H9 (cell line): Measurements from ENCODE around the gene ALOX5. TPM values are rescaled to one million over a fixed set of nuclear protein-coding genes. Genes with fewer than 3 reads are reported as not detected.
"Not testable (repeated sequence)": the region's sequence is repeated elsewhere in the genome, so short reads cannot be mapped to it uniquely, and the experiment has no call there.

Source experiments
- DNase-seq: peaks from one replicate; pipeline ENCODE4 v3.0.0-alpha.2; 2017
- H2AFZ ChIP-seq: one replicate; pipeline ENCODE4 v1.6.1; 2013; ENCODE audit warnings: mild to moderate bottlenecking, low read length, control low read depth, moderate library complexity
- H2AK5ac ChIP-seq: 2 replicates; pipeline ENCODE4 v1.6.1; 2013; ENCODE audit warnings: low read length, control low read depth, mixed read lengths; ENCODE audit not compliant: insufficient read length
- H2BK120ac ChIP-seq: one replicate; pipeline ENCODE4 v1.6.1; 2013; ENCODE audit warnings: low read depth, mild to moderate bottlenecking, low read length, control low read depth, inconsistent platforms; ENCODE audit not compliant: poor library complexity, severe bottlenecking
- H2BK12ac ChIP-seq: 2 replicates; pipeline ENCODE4 v1.6.1; 2013; ENCODE audit warnings: low read length, control low read depth, mixed read lengths, low read depth; ENCODE audit not compliant: insufficient read length
- H2BK15ac ChIP-seq: 2 replicates; pipeline ENCODE4 v1.6.1; 2013; ENCODE audit warnings: low read depth, low read length, control low read depth
- H2BK20ac ChIP-seq: one replicate; pipeline ENCODE4 v1.6.1; 2013; ENCODE audit warnings: low read depth, mild to moderate bottlenecking, low read length, control low read depth, inconsistent platforms; ENCODE audit not compliant: poor library complexity, severe bottlenecking
- H2BK5ac ChIP-seq: 2 replicates; pipeline ENCODE4 v1.6.1; 2013; ENCODE audit warnings: low read length, control low read depth, mixed read lengths; ENCODE audit not compliant: insufficient read length
- H3K14ac ChIP-seq: 2 replicates; pipeline ENCODE4 v1.6.1; 2013; ENCODE audit warnings: low read length, control low read depth; ENCODE audit not compliant: insufficient read depth
- H3K18ac ChIP-seq: 2 replicates; pipeline ENCODE4 v1.6.1; 2013; ENCODE audit warnings: low read depth, mild to moderate bottlenecking, mixed read lengths, low read length, control low read depth; ENCODE audit not compliant: insufficient read length
- H3K23ac ChIP-seq: 2 replicates; pipeline ENCODE4 v1.6.1; 2013; ENCODE audit warnings: low read length, control low read depth, mixed read lengths, low read depth; ENCODE audit not compliant: insufficient read length
- H3K23me2 ChIP-seq: 2 replicates; pipeline ENCODE4 v1.6.1; 2013; ENCODE audit warnings: low read depth, mild to moderate bottlenecking, mixed read lengths, low read length, control low read depth; ENCODE audit not compliant: insufficient read length, poor library complexity, severe bottlenecking
- H3K27ac ChIP-seq: 2 replicates; pipeline ENCODE4 v1.5.1; 2013; ENCODE audit warnings: low read length, control low read depth, mixed read lengths, low read depth; ENCODE audit not compliant: insufficient read length
- H3K27me3 ChIP-seq: 2 replicates; pipeline ENCODE4 v1.6.1; 2013; ENCODE audit warnings: low read length, control low read depth, inconsistent platforms; ENCODE audit not compliant: insufficient read depth
- H3K4ac ChIP-seq: 2 replicates; pipeline ENCODE4 v1.6.1; 2013; ENCODE audit warnings: low read depth, mild to moderate bottlenecking, control low read depth, inconsistent platforms, low read length, moderate library complexity
- H3K4me1 ChIP-seq: 2 replicates; pipeline ENCODE4 v1.6.1; 2013; ENCODE audit warnings: low read length, control low read depth, inconsistent platforms; ENCODE audit not compliant: insufficient read depth
- H3K4me2 ChIP-seq: 2 replicates; pipeline ENCODE4 v1.6.1; 2013; ENCODE audit warnings: low read length, control low read depth, mixed read lengths; ENCODE audit not compliant: insufficient read length, insufficient read depth
- H3K56ac ChIP-seq: 2 replicates; pipeline ENCODE4 v1.6.1; 2013; ENCODE audit warnings: low read depth, mild to moderate bottlenecking, mixed read lengths, low read length, control low read depth; ENCODE audit not compliant: insufficient read length
- H3K79me1 ChIP-seq: 2 replicates; pipeline ENCODE4 v1.6.1; 2013; ENCODE audit warnings: low read depth, mild to moderate bottlenecking, moderate library complexity, low read length, control low read depth, inconsistent platforms; ENCODE audit not compliant: insufficient read depth, poor library complexity, severe bottlenecking
- H3K79me2 ChIP-seq: 2 replicates; pipeline ENCODE4 v1.6.1; 2013; ENCODE audit warnings: low read length, control low read depth, inconsistent platforms; ENCODE audit not compliant: insufficient read depth
- H3K9ac ChIP-seq: 2 replicates; pipeline ENCODE4 v1.6.1; 2013; ENCODE audit warnings: low read length, control low read depth, mixed read lengths; ENCODE audit not compliant: insufficient read length; ENCODE audit errors: extremely low read depth
- H3K9me3 ChIP-seq: one replicate; pipeline ENCODE4 v1.6.1; 2013; ENCODE audit warnings: low read depth, low read length, inconsistent platforms; ENCODE audit not compliant: control insufficient read depth
- H3T11ph ChIP-seq: one replicate; pipeline ENCODE4 v1.6.1; 2013; ENCODE audit warnings: mild to moderate bottlenecking, low read length, control low read depth, inconsistent platforms
- H4K20me1 ChIP-seq: one replicate; pipeline ENCODE4 v1.6.1; 2013; ENCODE audit not compliant: control insufficient read depth, insufficient read length, insufficient read depth
- H4K5ac ChIP-seq: 2 replicates; pipeline ENCODE4 v1.6.1; 2013; ENCODE audit warnings: low read depth, mild to moderate bottlenecking, mixed read lengths, low read length, control low read depth; ENCODE audit not compliant: insufficient read length
- H4K8ac ChIP-seq: replicated peaks from 2 replicates; pipeline ENCODE4 v1.6.1; 2013; ENCODE audit warnings: low read length, control low read depth, mixed read lengths, low read depth; ENCODE audit not compliant: insufficient read length
- H4K91ac ChIP-seq: 2 replicates; pipeline ENCODE4 v1.6.1; 2013; ENCODE audit warnings: low read depth, mild to moderate bottlenecking, moderate library complexity, mixed read lengths, low read length, control low read depth; ENCODE audit not compliant: insufficient read length
- H3K27ac Mint-ChIP-seq, 3 experiments: 2 replicates in 2 of 3; 3 replicates in 1 of 3; pipeline ENCODE4 v1.8.0; 2020 to 2021; ENCODE audit warnings: mixed read lengths in 3 of 3, mild to moderate bottlenecking in 1 of 3, moderate library complexity in 1 of 3
- H3K27me3 Mint-ChIP-seq: 2 replicates; pipeline ENCODE4 v1.8.0; 2021; ENCODE audit warnings: low read depth, mild to moderate bottlenecking, moderate library complexity, mixed read lengths
- H3K36me3 Mint-ChIP-seq, 3 experiments: 2 replicates in 2 of 3; 3 replicates in 1 of 3; pipeline ENCODE4 v1.8.0; 2020 to 2021; ENCODE audit warnings: low read depth in 3 of 3, mixed read lengths in 3 of 3; ENCODE audit not compliant: insufficient read depth in 1 of 3
- H3K4me1 Mint-ChIP-seq, 2 experiments: 2 replicates each; pipeline ENCODE4 v1.8.0; 2020; ENCODE audit warnings: mixed read lengths in 2 of 2
- H3K4me3 Mint-ChIP-seq, 2 experiments: 2 replicates in 1 of 2; 3 replicates in 1 of 2; pipeline ENCODE4 v1.8.0; 2020 to 2021; ENCODE audit warnings: mild to moderate bottlenecking in 2 of 2, mixed read lengths in 2 of 2, moderate library complexity in 1 of 2
- H3K9me3 Mint-ChIP-seq, 2 experiments: 2 replicates in 1 of 2; 3 replicates in 1 of 2; pipeline ENCODE4 v1.8.0; 2020; ENCODE audit warnings: mild to moderate bottlenecking in 2 of 2, mixed read lengths in 2 of 2, moderate library complexity in 1 of 2
- CTCF ChIP-seq: fragments of 200-600 bp; sonication (generic); conservative IDR thresholded peaks from 3 replicates; pipeline ENCODE4 v1.8.0; 2021; ENCODE audit warnings: antibody characterized with exemption, mild to moderate bottlenecking
- WGBS: extraction: QIAGEN DNeasy Blood & Tissue Kit; methylation state at CpG from one replicate; pipeline ENCODE4 v1.1.7; 2013; ENCODE audit warnings: missing lambda C conversion rate, low lambda C conversion rate, mixed read lengths; ENCODE audit not compliant: insufficient read length; ENCODE audit errors: extremely low coverage; 5-methylcytosine and 5-hydroxymethylcytosine counted together
- total RNA-seq: library from RNA; stranded (reverse); gene quantifications from 2 replicates; pipeline ENCODE4 v1.2.1, GENCODE V29; 2021

Gene ALOX5
- total RNA-seq, 1 experiment from 2014 or later, result 3.7 TPM

- no peak for TF ChIP-seq CTCF
- H2AK5ac ChIP-seq, result no peak overlapping the region
- H4K91ac ChIP-seq, result no peak overlapping the region
- H4K8ac ChIP-seq, result no peak overlapping the region
- no peaks in the 10 kb centered on the region for H3K27me3 ChIP-seq
- Mint-ChIP-seq H3K9me3 (peaks cover 35 to 51% of the 10 kb centered on the region in 2 experiments), H3K27ac (no peak overlapping the region), H3K27me3 (peaks cover 12% of the 10 kb centered on the region), H3K36me3 (peaks cover 5 to 8% (median 6%) of the 10 kb centered on the region in 3 experiments; a peak in 4 of 7 replicates), H3K4me3 (no peak overlapping the region), H3K4me1 (no peaks in the 10 kb centered on the region)
- H2BK12ac ChIP-seq, result no peak overlapping the region
- no peak overlapping the region for H3K4me2 ChIP-seq
- H3K56ac ChIP-seq, result no peak overlapping the region
- H3K79me1 ChIP-seq, result no peaks in the 10 kb centered on the region
- H4K20me1 ChIP-seq, result no peaks in the 10 kb centered on the region
- no peak overlapping the region for H3T11ph ChIP-seq
- no peak overlapping the region for H2AFZ ChIP-seq
- H2BK120ac ChIP-seq, result no peak overlapping the region
- H3K79me2 ChIP-seq, result no peaks in the 10 kb centered on the region
- no peak overlapping the region for H2BK5ac ChIP-seq
- H3K14ac ChIP-seq, result no peak overlapping the region
- H3K4ac ChIP-seq, result no peak overlapping the region
- WGBS, result no CpG with 5 or more reads among the region's 1 CpG
- H3K4me1 ChIP-seq, result no peaks in the 10 kb centered on the region
- no peak overlapping the region for H2BK15ac ChIP-seq
- H4K5ac ChIP-seq, result no peak overlapping the region
- no peak overlapping the region for H3K27ac ChIP-seq
- DNase-seq, result no peak
- H3K9ac ChIP-seq, result no peak overlapping the region
- H3K18ac ChIP-seq, result no peak overlapping the region
- no peaks in the 10 kb centered on the region for H3K23me2 ChIP-seq
- no peak overlapping the region for H3K23ac ChIP-seq
- H2BK20ac ChIP-seq, result no peak overlapping the region
- no peaks in the 10 kb centered on the region for H3K9me3 ChIP-seq
Measured at GRCh38 chr10:45339894-45340293, 34.1 kb upstream of the ALOX5 start.

- H3K4me2 ChIP-seq, DNase-seq, H3K4me1 Mint-ChIP-seq, H3K9me3 ChIP-seq, H4K91ac ChIP-seq, H3K18ac ChIP-seq, H3K4ac ChIP-seq, H3K4me3 Mint-ChIP-seq, H3K23me2 ChIP-seq, H2AFZ ChIP-seq, H3K79me2 ChIP-seq, H2AK5ac ChIP-seq, H3K36me3 Mint-ChIP-seq, H3K23ac ChIP-seq, H2BK15ac ChIP-seq, H2BK20ac ChIP-seq, H3K27me3 ChIP-seq, H3K27ac ChIP-seq, H2BK5ac ChIP-seq, H3K9ac ChIP-seq, H4K20me1 ChIP-seq, H2BK120ac ChIP-seq, H2BK12ac ChIP-seq, H4K5ac ChIP-seq, H3K14ac ChIP-seq, H3K56ac ChIP-seq, H3T11ph ChIP-seq, H3K27ac Mint-ChIP-seq, H3K4me1 ChIP-seq, H3K79me1 ChIP-seq, H4K8ac ChIP-seq: not testable (repeated sequence)
- Mint-ChIP-seq H3K27me3 (peaks cover 12% of the 10 kb centered on the region), H3K9me3 (peaks cover 34 to 51% of the 10 kb centered on the region in 2 experiments)
- no CpG with 5 or more reads among the region's 4 CpGs for WGBS
Measured at GRCh38 chr10:45340420-45340819, 33.6 kb upstream of the ALOX5 start.
